ENCODE data around the gene MCCC2.

- TF ChIP-seq, protein P1, sequence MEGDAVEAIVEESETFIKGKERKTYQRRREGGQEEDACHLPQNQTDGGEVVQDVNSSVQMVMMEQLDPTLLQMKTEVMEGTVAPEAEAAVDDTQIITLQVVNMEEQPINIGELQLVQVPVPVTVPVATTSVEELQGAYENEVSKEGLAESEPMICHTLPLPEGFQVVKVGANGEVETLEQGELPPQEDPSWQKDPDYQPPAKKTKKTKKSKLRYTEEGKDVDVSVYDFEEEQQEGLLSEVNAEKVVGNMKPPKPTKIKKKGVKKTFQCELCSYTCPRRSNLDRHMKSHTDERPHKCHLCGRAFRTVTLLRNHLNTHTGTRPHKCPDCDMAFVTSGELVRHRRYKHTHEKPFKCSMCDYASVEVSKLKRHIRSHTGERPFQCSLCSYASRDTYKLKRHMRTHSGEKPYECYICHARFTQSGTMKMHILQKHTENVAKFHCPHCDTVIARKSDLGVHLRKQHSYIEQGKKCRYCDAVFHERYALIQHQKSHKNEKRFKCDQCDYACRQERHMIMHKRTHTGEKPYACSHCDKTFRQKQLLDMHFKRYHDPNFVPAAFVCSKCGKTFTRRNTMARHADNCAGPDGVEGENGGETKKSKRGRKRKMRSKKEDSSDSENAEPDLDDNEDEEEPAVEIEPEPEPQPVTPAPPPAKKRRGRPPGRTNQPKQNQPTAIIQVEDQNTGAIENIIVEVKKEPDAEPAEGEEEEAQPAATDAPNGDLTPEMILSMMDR (IDR thresholded peaks at IDR 0.05), result no peak
- TF ChIP-seq ZFX (IDR thresholded peaks at IDR 0.05; ENCODE audit: borderline replicate concordance), result no peak
Measured at GRCh38 chr5:71645030-71645429, 57.9 kb downstream of the MCCC2 start.

Data from 22Rv1 (cell line).